WTC11 (cell line): ENCODE data around the gene R3HDM1. TPM values are rescaled to one million over a fixed set of nuclear protein-coding genes. Genes with fewer than 3 reads are reported as not detected.

Experiments used
- ATAC-seq: fragments of 200-7000 bp; cut with Tn5 transposase; 2 replicates; pipeline ENCODE4 v1.10.0; 2021; ENCODE audit warnings: mild to moderate bottlenecking, moderate library complexity
- Bru-seq: library from RNA; stranded (reverse); fragments of 400-500 nt; gene quantifications from one replicate; lab custom pipeline; 2021; lab: Mats Ljungman, UMichigan
- CTCF ChIA-PET: fragments of 300-600 bp; sonication (Branson Sonifier 250); formaldehyde crosslinking; loops from one replicate; lab custom pipeline; 2021; ENCODE audit warnings: antibody characterized with exemption; lab: Charles Lee
- POLR2A ChIA-PET: fragments of 350-600 bp; sonication (Branson Sonifier 250); formaldehyde crosslinking; loops from one replicate; lab custom pipeline; 2021; ENCODE audit warnings: antibody characterized with exemption; lab: Charles Lee
- DNase-seq: peaks from one replicate; pipeline ENCODE4 v3.0.0; 2021; ENCODE audit warnings: low spot score
- H3K27ac Mint-ChIP-seq: 2 replicates; pipeline ENCODE4 v1.8.0; 2021; ENCODE audit warnings: mixed read lengths
- H3K27me3 Mint-ChIP-seq: 2 replicates; pipeline ENCODE4 v1.8.0; 2021; ENCODE audit warnings: low read depth, mild to moderate bottlenecking, moderate library complexity, mixed read lengths
- H3K36me3 Mint-ChIP-seq: 2 replicates; pipeline ENCODE4 v1.8.0; 2021; ENCODE audit warnings: mixed read lengths
- H3K4me1 Mint-ChIP-seq: 2 replicates; pipeline ENCODE4 v1.8.0; 2022; ENCODE audit warnings: mixed read lengths
- H3K4me3 Mint-ChIP-seq: 2 replicates; pipeline ENCODE4 v1.8.0; 2021; ENCODE audit warnings: mild to moderate bottlenecking, moderate library complexity, mixed read lengths
- H3K9me3 Mint-ChIP-seq: 2 replicates; pipeline ENCODE4 v1.8.0; 2021; ENCODE audit warnings: mixed read lengths
- CREM ChIP-seq: sonication (generic); formaldehyde crosslinking; IDR thresholded peaks from 2 replicates; pipeline ENCODE4 v1.8.1; 2022; ENCODE audit warnings: mild to moderate bottlenecking, missing genetic modification reagents, moderate library complexity
- ELF4 ChIP-seq: sonication (generic); formaldehyde crosslinking; IDR thresholded peaks from 2 replicates; pipeline ENCODE4 v1.8.1; 2022; ENCODE audit warnings: low read depth, mild to moderate bottlenecking, moderate library complexity, missing genetic modification reagents
- FOXK1 ChIP-seq: sonication (generic); formaldehyde crosslinking; IDR thresholded peaks from 2 replicates; pipeline ENCODE4 v1.8.0; 2022; ENCODE audit warnings: mild to moderate bottlenecking, moderate library complexity, missing genetic modification reagents
- FOXP1 ChIP-seq: sonication (generic); formaldehyde crosslinking; IDR thresholded peaks from 2 replicates; pipeline ENCODE4 v1.8.0; 2022; ENCODE audit warnings: missing genetic modification reagents, mild to moderate bottlenecking, moderate library complexity, borderline replicate concordance
- GTF2I ChIP-seq: fragments of 250-450 bp; sonication (Bioruptor Pico); conservative IDR thresholded peaks from 2 replicates; pipeline ENCODE4 v1.4.0; 2021; ENCODE audit warnings: mild to moderate bottlenecking
- MYBL2 ChIP-seq: sonication (generic); formaldehyde crosslinking; IDR thresholded peaks from 2 replicates; pipeline ENCODE4 v1.8.1; 2023; ENCODE audit warnings: mild to moderate bottlenecking, moderate library complexity, missing genetic modification reagents
- TP53 ChIP-seq: sonication (generic); formaldehyde crosslinking; IDR thresholded peaks from 2 replicates; pipeline ENCODE4 v1.8.1; 2023; ENCODE audit warnings: mild to moderate bottlenecking, missing genetic modification reagents
- ZNF138 ChIP-seq: sonication (generic); formaldehyde crosslinking; conservative IDR thresholded peaks from 2 replicates; pipeline ENCODE4 v1.8.1; 2022; ENCODE audit warnings: mild to moderate bottlenecking, moderate library complexity, missing genetic modification reagents
- ZNF219 ChIP-seq: sonication (generic); formaldehyde crosslinking; IDR thresholded peaks from 2 replicates; pipeline ENCODE4 v1.8.0; 2023; ENCODE audit warnings: missing genetic modification reagents, mild to moderate bottlenecking, borderline replicate concordance
- long read RNA-seq, 3 experiments: library from RNA in 1 of 3; library from capped mRNA in 1 of 3; library from polyadenylated mRNA in 1 of 3; unstranded in 2 of 3; stranded (forward) in 1 of 3; transcript quantifications; one replicate each; pipeline ENCODE4 v2.0.0, GENCODE V29; 2021
- total RNA-seq: library from RNA; stranded (reverse); gene quantifications from 3 replicates; pipeline ENCODE4 v1.2.3, GENCODE V29; 2021
- TF ChIP-seq, protein P1 (sequence below): fragments of 250-450 bp; sonication (Bioruptor Pico); IDR thresholded peaks from 2 replicates; pipeline ENCODE4 v1.9.0; 2021; ENCODE audit warnings: mild to moderate bottlenecking, borderline replicate concordance
- TF ChIP-seq, protein P2 (sequence below): sonication (generic); formaldehyde crosslinking; IDR thresholded peaks from 2 replicates; pipeline ENCODE4 v1.8.0; 2023; ENCODE audit warnings: missing genetic modification reagents, mild to moderate bottlenecking, borderline replicate concordance
- TF ChIP-seq, protein P3 (sequence below): sonication (generic); formaldehyde crosslinking; IDR thresholded peaks from 2 replicates; pipeline ENCODE4 v1.8.0; 2022; ENCODE audit warnings: mild to moderate bottlenecking, missing genetic modification reagents
- TF ChIP-seq, protein P4 (sequence below): fragments of 250-450 bp; sonication (Bioruptor Pico); IDR thresholded peaks from 2 replicates; pipeline ENCODE4 v1.8.0; 2021; ENCODE audit warnings: mild to moderate bottlenecking
- TF ChIP-seq, protein P5 (sequence below): sonication (generic); formaldehyde crosslinking; IDR thresholded peaks from 2 replicates; pipeline ENCODE4 v1.8.0; 2022; ENCODE audit warnings: missing genetic modification reagents
- TF ChIP-seq, protein P6 (sequence below): sonication (generic); formaldehyde crosslinking; IDR thresholded peaks from 2 replicates; pipeline ENCODE4 v1.8.0; 2023; ENCODE audit warnings: mild to moderate bottlenecking, missing genetic modification reagents

The R3HDM1 gene
- total RNA-seq (58.4 to 60.4 TPM (median 59.9 TPM) in 3 replicates), Bru-seq, nascent RNA (percentile 87 among the genes with signal in this experiment)
- long read RNA-seq, experiment 1, full-length matches to known transcripts: 54 of 243 reads
- long read RNA-seq, experiment 1, partial matches to known transcripts: 30 of 243 reads
- long read RNA-seq, experiment 1, other reads (novel, unspliced or antisense): 159 of 243 reads
- long read RNA-seq, experiment 2, full-length matches to known transcripts: 4 of 51 reads
- long read RNA-seq, experiment 2, partial matches to known transcripts: 19 of 51 reads
- long read RNA-seq, experiment 2, other reads (novel, unspliced or antisense): 28 of 51 reads
- long read RNA-seq, experiment 3, partial matches to known transcripts: 1 of 1 reads
- long read RNA-seq, experiment 3, other reads (novel, unspliced or antisense): 0 of 1 reads

DNA sequence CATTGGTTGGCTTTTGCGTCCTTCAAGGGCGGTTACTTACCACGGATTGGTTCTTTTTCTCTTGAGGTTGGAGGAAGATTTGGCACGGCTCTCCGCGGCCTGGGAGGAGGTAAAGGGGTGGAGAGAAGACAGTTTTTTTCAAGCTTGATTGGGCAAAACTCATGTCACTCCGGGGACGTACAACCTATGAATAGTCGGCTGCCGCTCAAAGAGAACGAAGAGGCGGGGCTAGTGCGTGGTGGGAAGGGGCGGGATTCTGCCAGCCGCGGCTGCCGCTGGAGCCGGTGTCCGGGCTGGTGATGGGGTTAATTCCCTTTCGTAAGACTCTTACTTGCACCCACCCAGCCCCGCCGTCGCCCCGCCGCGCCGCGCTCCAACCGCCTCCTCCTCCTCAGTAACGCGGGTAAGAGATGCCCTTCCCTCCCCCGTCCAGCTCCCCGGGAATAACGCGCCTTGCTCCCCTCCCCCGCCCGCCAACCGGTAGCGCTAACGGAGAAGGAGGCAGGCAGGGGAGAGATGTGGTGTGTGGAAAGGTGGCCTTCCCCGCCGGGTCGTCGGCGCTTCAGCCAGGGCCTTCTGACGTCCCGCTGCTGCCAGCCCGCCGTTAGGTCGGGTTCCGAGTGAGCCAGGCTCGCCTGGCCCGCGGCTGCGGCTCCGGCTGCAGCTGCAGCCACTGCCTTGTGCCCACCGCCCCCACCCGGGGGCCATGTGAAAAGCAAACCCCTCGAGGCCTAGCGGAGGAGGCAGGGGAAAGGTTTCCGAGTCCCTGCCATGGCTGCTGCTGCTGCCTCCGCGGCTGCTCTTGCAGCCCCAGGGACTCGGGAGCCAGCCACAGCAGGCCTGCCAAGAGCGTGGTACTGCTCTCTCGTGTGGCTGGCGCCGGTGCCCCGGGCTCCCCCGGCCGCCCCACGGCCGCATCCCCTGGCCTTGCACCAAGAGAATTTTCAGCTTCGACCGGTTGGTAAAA, at the start of gene R3HDM1:
TSS of gene R3HDM1 (plus strand) at position 254 of the 967 bp plus-strand sequence. CDS start 73,362 bp downstream, outside the sequence.
- ChIA-PET CTCF (interaction anchor here (0.6 to 1.7 kb wide), 8 partner anchors 21 to 543 kb away, joined by 3 to 10 read pairs (median 4); no protein-coding TSS in a partner anchor), POLR2A (interaction anchor here (0.6 to 0.8 kb wide), 3 partner anchors 12 to 69 kb away, joined by 3 read pairs; no protein-coding TSS in a partner anchor)
- ATAC-seq (peak; percentile 89), DNase-seq (peak; percentile 95)
- Mint-ChIP-seq H3K27me3 (no peaks in the 10 kb centered on the region), H3K27ac (peak within 1 kb of the TSS; percentile 78), H3K4me1 (peaks cover 27% of the 10 kb centered on the region), H3K36me3 (peaks cover 17% of the 10 kb centered on the region), H3K4me3 (no peak within 1 kb of the TSS), H3K9me3 (peaks cover 8% of the 10 kb centered on the region)
- TF ChIP-seq CREM (CRISPR knock-in tag) (no peak), ZNF219 (CRISPR knock-in tag) (no peak), GTF2I (no peak), ZNF138 (no peak), MYBL2 (CRISPR knock-in tag) (0 out of 2 replicates have a peak, but pooled peaks have one; percentile 59), TP53 (no peak), ELF4 (no peak), FOXP1 (peak; percentile 88; the same call in 1 of the 2 replicates), FOXK1 (CRISPR knock-in tag) (0 out of 2 replicates have a peak, but pooled peaks have one; percentile 33)
- TF ChIP-seq, protein P1, sequence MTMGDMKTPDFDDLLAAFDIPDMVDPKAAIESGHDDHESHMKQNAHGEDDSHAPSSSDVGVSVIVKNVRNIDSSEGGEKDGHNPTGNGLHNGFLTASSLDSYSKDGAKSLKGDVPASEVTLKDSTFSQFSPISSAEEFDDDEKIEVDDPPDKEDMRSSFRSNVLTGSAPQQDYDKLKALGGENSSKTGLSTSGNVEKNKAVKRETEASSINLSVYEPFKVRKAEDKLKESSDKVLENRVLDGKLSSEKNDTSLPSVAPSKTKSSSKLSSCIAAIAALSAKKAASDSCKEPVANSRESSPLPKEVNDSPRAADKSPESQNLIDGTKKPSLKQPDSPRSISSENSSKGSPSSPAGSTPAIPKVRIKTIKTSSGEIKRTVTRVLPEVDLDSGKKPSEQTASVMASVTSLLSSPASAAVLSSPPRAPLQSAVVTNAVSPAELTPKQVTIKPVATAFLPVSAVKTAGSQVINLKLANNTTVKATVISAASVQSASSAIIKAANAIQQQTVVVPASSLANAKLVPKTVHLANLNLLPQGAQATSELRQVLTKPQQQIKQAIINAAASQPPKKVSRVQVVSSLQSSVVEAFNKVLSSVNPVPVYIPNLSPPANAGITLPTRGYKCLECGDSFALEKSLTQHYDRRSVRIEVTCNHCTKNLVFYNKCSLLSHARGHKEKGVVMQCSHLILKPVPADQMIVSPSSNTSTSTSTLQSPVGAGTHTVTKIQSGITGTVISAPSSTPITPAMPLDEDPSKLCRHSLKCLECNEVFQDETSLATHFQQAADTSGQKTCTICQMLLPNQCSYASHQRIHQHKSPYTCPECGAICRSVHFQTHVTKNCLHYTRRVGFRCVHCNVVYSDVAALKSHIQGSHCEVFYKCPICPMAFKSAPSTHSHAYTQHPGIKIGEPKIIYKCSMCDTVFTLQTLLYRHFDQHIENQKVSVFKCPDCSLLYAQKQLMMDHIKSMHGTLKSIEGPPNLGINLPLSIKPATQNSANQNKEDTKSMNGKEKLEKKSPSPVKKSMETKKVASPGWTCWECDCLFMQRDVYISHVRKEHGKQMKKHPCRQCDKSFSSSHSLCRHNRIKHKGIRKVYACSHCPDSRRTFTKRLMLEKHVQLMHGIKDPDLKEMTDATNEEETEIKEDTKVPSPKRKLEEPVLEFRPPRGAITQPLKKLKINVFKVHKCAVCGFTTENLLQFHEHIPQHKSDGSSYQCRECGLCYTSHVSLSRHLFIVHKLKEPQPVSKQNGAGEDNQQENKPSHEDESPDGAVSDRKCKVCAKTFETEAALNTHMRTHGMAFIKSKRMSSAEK (CRISPR knock-in tag): no peak
- TF ChIP-seq, protein P2, sequence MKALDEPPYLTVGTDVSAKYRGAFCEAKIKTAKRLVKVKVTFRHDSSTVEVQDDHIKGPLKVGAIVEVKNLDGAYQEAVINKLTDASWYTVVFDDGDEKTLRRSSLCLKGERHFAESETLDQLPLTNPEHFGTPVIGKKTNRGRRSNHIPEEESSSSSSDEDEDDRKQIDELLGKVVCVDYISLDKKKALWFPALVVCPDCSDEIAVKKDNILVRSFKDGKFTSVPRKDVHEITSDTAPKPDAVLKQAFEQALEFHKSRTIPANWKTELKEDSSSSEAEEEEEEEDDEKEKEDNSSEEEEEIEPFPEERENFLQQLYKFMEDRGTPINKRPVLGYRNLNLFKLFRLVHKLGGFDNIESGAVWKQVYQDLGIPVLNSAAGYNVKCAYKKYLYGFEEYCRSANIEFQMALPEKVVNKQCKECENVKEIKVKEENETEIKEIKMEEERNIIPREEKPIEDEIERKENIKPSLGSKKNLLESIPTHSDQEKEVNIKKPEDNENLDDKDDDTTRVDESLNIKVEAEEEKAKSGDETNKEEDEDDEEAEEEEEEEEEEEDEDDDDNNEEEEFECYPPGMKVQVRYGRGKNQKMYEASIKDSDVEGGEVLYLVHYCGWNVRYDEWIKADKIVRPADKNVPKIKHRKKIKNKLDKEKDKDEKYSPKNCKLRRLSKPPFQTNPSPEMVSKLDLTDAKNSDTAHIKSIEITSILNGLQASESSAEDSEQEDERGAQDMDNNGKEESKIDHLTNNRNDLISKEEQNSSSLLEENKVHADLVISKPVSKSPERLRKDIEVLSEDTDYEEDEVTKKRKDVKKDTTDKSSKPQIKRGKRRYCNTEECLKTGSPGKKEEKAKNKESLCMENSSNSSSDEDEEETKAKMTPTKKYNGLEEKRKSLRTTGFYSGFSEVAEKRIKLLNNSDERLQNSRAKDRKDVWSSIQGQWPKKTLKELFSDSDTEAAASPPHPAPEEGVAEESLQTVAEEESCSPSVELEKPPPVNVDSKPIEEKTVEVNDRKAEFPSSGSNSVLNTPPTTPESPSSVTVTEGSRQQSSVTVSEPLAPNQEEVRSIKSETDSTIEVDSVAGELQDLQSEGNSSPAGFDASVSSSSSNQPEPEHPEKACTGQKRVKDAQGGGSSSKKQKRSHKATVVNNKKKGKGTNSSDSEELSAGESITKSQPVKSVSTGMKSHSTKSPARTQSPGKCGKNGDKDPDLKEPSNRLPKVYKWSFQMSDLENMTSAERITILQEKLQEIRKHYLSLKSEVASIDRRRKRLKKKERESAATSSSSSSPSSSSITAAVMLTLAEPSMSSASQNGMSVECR (CRISPR knock-in tag): peak; percentile 88; the same call in 1 of the 2 replicates
- TF ChIP-seq, protein P3, sequence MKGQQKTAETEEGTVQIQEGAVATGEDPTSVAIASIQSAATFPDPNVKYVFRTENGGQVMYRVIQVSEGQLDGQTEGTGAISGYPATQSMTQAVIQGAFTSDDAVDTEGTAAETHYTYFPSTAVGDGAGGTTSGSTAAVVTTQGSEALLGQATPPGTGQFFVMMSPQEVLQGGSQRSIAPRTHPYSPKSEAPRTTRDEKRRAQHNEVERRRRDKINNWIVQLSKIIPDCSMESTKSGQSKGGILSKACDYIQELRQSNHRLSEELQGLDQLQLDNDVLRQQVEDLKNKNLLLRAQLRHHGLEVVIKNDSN: peak; percentile 36; the same call in 1 of the 2 replicates
- TF ChIP-seq, protein P4, sequence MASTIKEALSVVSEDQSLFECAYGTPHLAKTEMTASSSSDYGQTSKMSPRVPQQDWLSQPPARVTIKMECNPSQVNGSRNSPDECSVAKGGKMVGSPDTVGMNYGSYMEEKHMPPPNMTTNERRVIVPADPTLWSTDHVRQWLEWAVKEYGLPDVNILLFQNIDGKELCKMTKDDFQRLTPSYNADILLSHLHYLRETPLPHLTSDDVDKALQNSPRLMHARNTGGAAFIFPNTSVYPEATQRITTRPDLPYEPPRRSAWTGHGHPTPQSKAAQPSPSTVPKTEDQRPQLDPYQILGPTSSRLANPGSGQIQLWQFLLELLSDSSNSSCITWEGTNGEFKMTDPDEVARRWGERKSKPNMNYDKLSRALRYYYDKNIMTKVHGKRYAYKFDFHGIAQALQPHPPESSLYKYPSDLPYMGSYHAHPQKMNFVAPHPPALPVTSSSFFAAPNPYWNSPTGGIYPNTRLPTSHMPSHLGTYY (CRISPR knock-in tag): no peak
- TF ChIP-seq, protein P5, sequence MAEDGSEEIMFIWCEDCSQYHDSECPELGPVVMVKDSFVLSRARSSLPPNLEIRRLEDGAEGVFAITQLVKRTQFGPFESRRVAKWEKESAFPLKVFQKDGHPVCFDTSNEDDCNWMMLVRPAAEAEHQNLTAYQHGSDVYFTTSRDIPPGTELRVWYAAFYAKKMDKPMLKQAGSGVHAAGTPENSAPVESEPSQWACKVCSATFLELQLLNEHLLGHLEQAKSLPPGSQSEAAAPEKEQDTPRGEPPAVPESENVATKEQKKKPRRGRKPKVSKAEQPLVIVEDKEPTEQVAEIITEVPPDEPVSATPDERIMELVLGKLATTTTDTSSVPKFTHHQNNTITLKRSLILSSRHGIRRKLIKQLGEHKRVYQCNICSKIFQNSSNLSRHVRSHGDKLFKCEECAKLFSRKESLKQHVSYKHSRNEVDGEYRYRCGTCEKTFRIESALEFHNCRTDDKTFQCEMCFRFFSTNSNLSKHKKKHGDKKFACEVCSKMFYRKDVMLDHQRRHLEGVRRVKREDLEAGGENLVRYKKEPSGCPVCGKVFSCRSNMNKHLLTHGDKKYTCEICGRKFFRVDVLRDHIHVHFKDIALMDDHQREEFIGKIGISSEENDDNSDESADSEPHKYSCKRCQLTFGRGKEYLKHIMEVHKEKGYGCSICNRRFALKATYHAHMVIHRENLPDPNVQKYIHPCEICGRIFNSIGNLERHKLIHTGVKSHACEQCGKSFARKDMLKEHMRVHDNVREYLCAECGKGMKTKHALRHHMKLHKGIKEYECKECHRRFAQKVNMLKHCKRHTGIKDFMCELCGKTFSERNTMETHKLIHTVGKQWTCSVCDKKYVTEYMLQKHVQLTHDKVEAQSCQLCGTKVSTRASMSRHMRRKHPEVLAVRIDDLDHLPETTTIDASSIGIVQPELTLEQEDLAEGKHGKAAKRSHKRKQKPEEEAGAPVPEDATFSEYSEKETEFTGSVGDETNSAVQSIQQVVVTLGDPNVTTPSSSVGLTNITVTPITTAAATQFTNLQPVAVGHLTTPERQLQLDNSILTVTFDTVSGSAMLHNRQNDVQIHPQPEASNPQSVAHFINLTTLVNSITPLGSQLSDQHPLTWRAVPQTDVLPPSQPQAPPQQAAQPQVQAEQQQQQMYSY: no peak; the same call in 1 of the 2 replicates
- TF ChIP-seq, protein P6, sequence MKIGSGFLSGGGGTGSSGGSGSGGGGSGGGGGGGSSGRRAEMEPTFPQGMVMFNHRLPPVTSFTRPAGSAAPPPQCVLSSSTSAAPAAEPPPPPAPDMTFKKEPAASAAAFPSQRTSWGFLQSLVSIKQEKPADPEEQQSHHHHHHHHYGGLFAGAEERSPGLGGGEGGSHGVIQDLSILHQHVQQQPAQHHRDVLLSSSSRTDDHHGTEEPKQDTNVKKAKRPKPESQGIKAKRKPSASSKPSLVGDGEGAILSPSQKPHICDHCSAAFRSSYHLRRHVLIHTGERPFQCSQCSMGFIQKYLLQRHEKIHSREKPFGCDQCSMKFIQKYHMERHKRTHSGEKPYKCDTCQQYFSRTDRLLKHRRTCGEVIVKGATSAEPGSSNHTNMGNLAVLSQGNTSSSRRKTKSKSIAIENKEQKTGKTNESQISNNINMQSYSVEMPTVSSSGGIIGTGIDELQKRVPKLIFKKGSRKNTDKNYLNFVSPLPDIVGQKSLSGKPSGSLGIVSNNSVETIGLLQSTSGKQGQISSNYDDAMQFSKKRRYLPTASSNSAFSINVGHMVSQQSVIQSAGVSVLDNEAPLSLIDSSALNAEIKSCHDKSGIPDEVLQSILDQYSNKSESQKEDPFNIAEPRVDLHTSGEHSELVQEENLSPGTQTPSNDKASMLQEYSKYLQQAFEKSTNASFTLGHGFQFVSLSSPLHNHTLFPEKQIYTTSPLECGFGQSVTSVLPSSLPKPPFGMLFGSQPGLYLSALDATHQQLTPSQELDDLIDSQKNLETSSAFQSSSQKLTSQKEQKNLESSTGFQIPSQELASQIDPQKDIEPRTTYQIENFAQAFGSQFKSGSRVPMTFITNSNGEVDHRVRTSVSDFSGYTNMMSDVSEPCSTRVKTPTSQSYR (CRISPR knock-in tag): peak; percentile 83; the same call in 1 of the 2 replicates
